Trophoblast cell (in vitro differentiated cells and primary cell): ENCODE results near the gene SMARCD3.

Source experiments
- DNase-seq, 2 donors: peaks; one replicate each; pipeline ENCODE4 v3.0.0-alpha.2; 2016
- H2AFZ ChIP-seq: 2 replicates; pipeline ENCODE4 v1.6.1; 2013; ENCODE audit warnings: low read length, moderate library complexity, mild to moderate bottlenecking; ENCODE audit not compliant: insufficient read depth, poor library complexity
- H2AK5ac ChIP-seq: 2 replicates; pipeline ENCODE4 v1.6.1; 2013; ENCODE audit warnings: mild to moderate bottlenecking, low read length
- H2BK120ac ChIP-seq: 2 replicates; pipeline ENCODE4 v1.6.1; 2013; ENCODE audit warnings: low read length, mild to moderate bottlenecking, moderate library complexity; ENCODE audit not compliant: insufficient read depth, poor library complexity
- H2BK12ac ChIP-seq: 2 replicates; pipeline ENCODE4 v1.6.1; 2013; ENCODE audit warnings: mild to moderate bottlenecking, low read length, moderate library complexity
- H2BK5ac ChIP-seq: 2 replicates; pipeline ENCODE4 v1.6.1; 2013; ENCODE audit warnings: low read length, low read depth, moderate library complexity, mild to moderate bottlenecking; ENCODE audit not compliant: poor library complexity
- H3K14ac ChIP-seq: 2 replicates; pipeline ENCODE4 v1.6.1; 2013; ENCODE audit warnings: mild to moderate bottlenecking, low read length
- H3K18ac ChIP-seq: 2 replicates; pipeline ENCODE4 v1.6.1; 2013; ENCODE audit warnings: mild to moderate bottlenecking, low read length
- H3K23ac ChIP-seq: 2 replicates; pipeline ENCODE4 v1.6.1; 2013; ENCODE audit warnings: low read length
- H3K27ac ChIP-seq: 2 replicates; pipeline ENCODE4 v1.5.1; 2013; ENCODE audit warnings: low read depth, mild to moderate bottlenecking, inconsistent platforms, low read length, moderate library complexity
- H3K27me3 ChIP-seq: 2 replicates; pipeline ENCODE4 v1.6.1; 2013; ENCODE audit warnings: inconsistent platforms, mild to moderate bottlenecking, low read length, moderate library complexity; ENCODE audit not compliant: insufficient read depth
- H3K36me3 ChIP-seq, 2 experiments: 1 replicate in 1 of 2; 2 replicates in 1 of 2; pipeline ENCODE4 v1.6.1; 2013; ENCODE audit warnings: low read length in 2 of 2, mild to moderate bottlenecking in 2 of 2, moderate library complexity in 1 of 2; ENCODE audit not compliant: insufficient read depth in 2 of 2, control insufficient read depth in 1 of 2
- H3K4ac ChIP-seq: 2 replicates; pipeline ENCODE4 v1.6.1; 2013; ENCODE audit warnings: low read depth, mild to moderate bottlenecking, low read length, moderate library complexity
- H3K4me1 ChIP-seq, 2 experiments: 1 replicate in 1 of 2; 2 replicates in 1 of 2; pipeline ENCODE4 v1.6.1; 2013; ENCODE audit warnings: low read length in 2 of 2, mild to moderate bottlenecking in 2 of 2, moderate library complexity in 1 of 2; ENCODE audit not compliant: insufficient read depth in 2 of 2, control insufficient read depth in 1 of 2
- H3K4me2 ChIP-seq: 2 replicates; pipeline ENCODE4 v1.6.1; 2013; ENCODE audit warnings: inconsistent platforms, mild to moderate bottlenecking, low read length, moderate library complexity
- H3K4me3 ChIP-seq: 2 replicates; pipeline ENCODE4 v1.5.1; 2013; ENCODE audit warnings: mild to moderate bottlenecking, low read depth, low read length, inconsistent platforms
- H3K79me1 ChIP-seq: one replicate; pipeline ENCODE4 v1.6.1; 2013; ENCODE audit warnings: low read length
- H3K79me2 ChIP-seq: 2 replicates; pipeline ENCODE4 v1.6.1; 2013; ENCODE audit warnings: low read length, mild to moderate bottlenecking; ENCODE audit not compliant: control insufficient read depth, insufficient read depth, poor library complexity
- H3K9ac ChIP-seq: 2 replicates; pipeline ENCODE4 v1.6.1; 2013; ENCODE audit warnings: mild to moderate bottlenecking, low read length
- H3K9me3 ChIP-seq: 2 replicates; pipeline ENCODE4 v1.6.1; 2013; ENCODE audit warnings: low read depth, mild to moderate bottlenecking, control low read depth, inconsistent platforms, low read length; ENCODE audit not compliant: insufficient read depth
- H4K12ac ChIP-seq: 2 replicates; pipeline ENCODE4 v1.6.1; 2013; ENCODE audit warnings: low read depth, mild to moderate bottlenecking, low read length, moderate library complexity
- H4K8ac ChIP-seq: 2 replicates; pipeline ENCODE4 v1.6.1; 2013; ENCODE audit warnings: low read depth, mild to moderate bottlenecking, low read length, moderate library complexity
- H4K91ac ChIP-seq: one replicate; pipeline ENCODE4 v1.6.1; 2013; ENCODE audit warnings: low read depth, mild to moderate bottlenecking, low read length, moderate library complexity
- WGBS: extraction: QIAGEN DNeasy Blood & Tissue Kit; methylation state at CpG from one replicate; pipeline ENCODE4 v1.1.7; 2013; ENCODE audit warnings: missing lambda C conversion rate; ENCODE audit not compliant: insufficient read length, insufficient coverage; ENCODE audit errors: extremely low coverage; 5-methylcytosine and 5-hydroxymethylcytosine counted together

Gene SMARCD3

GRCh38 chr7:151290355-151290760, 41.9 kb upstream of the SMARCD3 start:
- Histone ChIP-seq H3K23ac (no peak overlapping the region), H3K36me3 (no peaks in the 10 kb centered on the region), H2BK12ac (no peak overlapping the region), H3K4me1 (no peaks in the 10 kb centered on the region), H2AK5ac (no peak overlapping the region), H3K9me3 (no peaks in the 10 kb centered on the region), H4K91ac (no peak overlapping the region), H3K4me3 (no peak overlapping the region), H3K4ac (no peak overlapping the region), H3K4me2 (no peak overlapping the region), H3K79me2 (no peaks in the 10 kb centered on the region), H4K12ac (no peak overlapping the region), H3K9ac (no peak overlapping the region), H3K79me1 (no peaks in the 10 kb centered on the region), H2BK5ac (no peak overlapping the region), H2BK120ac (no peak overlapping the region), H3K18ac (no peak overlapping the region), H2AFZ (no peak overlapping the region), H3K27me3 (no peaks in the 10 kb centered on the region), H3K27ac (no peak overlapping the region), H3K14ac (no peak overlapping the region), H4K8ac (no peak overlapping the region)
- no peak for DNase-seq
- WGBS: no CpG with 5 or more reads among the region's 4 CpGs

DNA sequence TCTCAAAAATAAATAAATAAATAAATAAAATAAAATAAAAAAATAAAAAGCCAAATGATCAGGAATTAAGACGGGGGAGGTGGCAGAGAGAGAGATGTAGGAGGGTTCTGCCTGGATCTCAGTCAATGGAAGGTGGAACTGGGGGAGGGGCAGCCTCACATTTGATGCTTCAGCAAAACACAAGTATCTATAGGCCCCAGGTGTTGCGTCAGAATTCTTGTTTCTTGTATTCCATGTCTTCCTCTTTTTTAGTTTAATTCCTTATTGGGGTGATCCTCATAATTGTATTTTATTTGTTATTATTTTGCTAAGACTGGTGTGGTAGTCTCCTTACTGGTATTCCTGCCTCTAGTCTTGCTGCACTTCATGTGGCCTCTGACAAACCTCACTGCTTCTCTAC, 41.4 kb upstream of the SMARCD3 start:
- Histone ChIP-seq H2BK5ac (no peak overlapping the region), H3K9me3 (no peaks in the 10 kb centered on the region), H3K79me1 (no peaks in the 10 kb centered on the region), H3K4me1 (no peaks in the 10 kb centered on the region), H3K18ac (no peak overlapping the region), H3K14ac (no peak overlapping the region), H3K9ac (no peak overlapping the region), H3K4me3 (no peak overlapping the region), H3K79me2 (no peaks in the 10 kb centered on the region), H3K4me2 (no peak overlapping the region), H3K27ac (no peak overlapping the region), H4K8ac (no peak overlapping the region), H4K12ac (no peak overlapping the region), H3K36me3 (no peaks in the 10 kb centered on the region), H3K23ac (no peak overlapping the region), H2AFZ (no peak overlapping the region), H2AK5ac (no peak overlapping the region), H3K27me3 (no peaks in the 10 kb centered on the region), H3K4ac (no peak overlapping the region), H4K91ac (no peak overlapping the region), H2BK12ac (no peak overlapping the region), H2BK120ac (no peak overlapping the region)
- no CpG with 5 or more reads among the region's 2 CpGs for WGBS
- no peak for DNase-seq

DNA sequence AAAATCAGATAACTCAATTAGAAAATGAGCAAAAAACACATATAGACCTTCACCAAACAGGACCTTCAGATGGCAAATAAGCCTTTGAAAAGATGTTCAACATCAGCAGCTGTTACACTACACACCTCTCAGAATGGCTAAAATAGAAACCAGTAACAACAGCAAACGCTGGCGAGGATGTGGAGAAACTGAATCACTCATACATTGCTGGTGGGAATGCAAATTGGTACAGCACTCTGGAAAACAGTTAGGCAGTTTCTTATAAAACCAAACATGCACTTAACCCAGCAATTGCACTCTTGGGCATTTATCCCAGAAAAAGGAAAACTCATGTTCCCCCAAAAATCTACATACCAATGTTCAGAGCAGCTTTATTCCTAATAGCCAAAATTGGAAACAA, 37.7 kb upstream of the SMARCD3 start:
- H4K8ac ChIP-seq: no peak overlapping the region
- H3K23ac ChIP-seq: no peak overlapping the region
- H3K36me3 ChIP-seq: no peaks in the 10 kb centered on the region
- H3K14ac ChIP-seq: no peak overlapping the region
- no peaks in the 10 kb centered on the region for H3K9me3 ChIP-seq
- H3K27ac ChIP-seq: no peak overlapping the region
- no peaks in the 10 kb centered on the region for H3K79me2 ChIP-seq
- H3K4me2 ChIP-seq: no peak overlapping the region
- H3K79me1 ChIP-seq: no peaks in the 10 kb centered on the region
- H2BK120ac ChIP-seq: no peak overlapping the region
- no peak overlapping the region for H2AK5ac ChIP-seq
- no peak overlapping the region for H3K9ac ChIP-seq
- no peak overlapping the region for H4K91ac ChIP-seq
- H3K27me3 ChIP-seq: no peaks in the 10 kb centered on the region
- H2BK12ac ChIP-seq: no peak overlapping the region
- H3K18ac ChIP-seq: no peak overlapping the region
- WGBS: no CpG with 5 or more reads among the region's 2 CpGs
- H4K12ac ChIP-seq: no peak overlapping the region
- no peak overlapping the region for H2AFZ ChIP-seq
- no peak overlapping the region for H2BK5ac ChIP-seq
- H3K4ac ChIP-seq: no peak overlapping the region
- no peak for DNase-seq
- no peak overlapping the region for H3K4me3 ChIP-seq
- H3K4me1 ChIP-seq: no peaks in the 10 kb centered on the region

DNA sequence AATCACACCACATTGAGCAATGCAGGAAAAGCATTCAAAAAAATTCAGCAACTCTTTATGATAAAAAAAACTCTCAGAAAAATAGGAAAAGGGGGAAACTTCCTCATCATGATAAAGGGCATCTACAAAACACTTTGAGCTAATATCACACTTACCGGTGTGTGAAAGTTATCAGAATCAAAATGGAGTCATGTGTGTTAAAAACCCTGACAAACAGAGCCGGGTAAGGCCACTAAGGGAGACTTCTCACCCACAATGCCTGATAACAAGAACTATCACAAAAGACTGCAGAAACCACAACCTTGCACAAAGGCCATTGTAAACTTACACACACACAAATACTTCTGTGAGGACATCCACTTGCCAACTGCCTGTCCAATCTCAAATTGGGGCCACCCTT, 34.8 kb upstream of the SMARCD3 start:
- Histone ChIP-seq H4K91ac (no peak overlapping the region), H3K36me3 (no peaks in the 10 kb centered on the region), H3K9ac (no peak overlapping the region), H3K4me2 (no peak overlapping the region), H2AFZ (no peak overlapping the region), H3K79me1 (no peaks in the 10 kb centered on the region), H3K27ac (no peak overlapping the region), H3K4me1 (no peaks in the 10 kb centered on the region), H3K18ac (no peak overlapping the region), H3K4me3 (no peak overlapping the region), H3K23ac (no peak overlapping the region), H2BK5ac (no peak overlapping the region), H4K8ac (no peak overlapping the region), H2BK12ac (no peak overlapping the region), H2AK5ac (no peak overlapping the region), H2BK120ac (no peak overlapping the region), H3K27me3 (no peaks in the 10 kb centered on the region), H3K4ac (no peak overlapping the region), H3K79me2 (no peaks in the 10 kb centered on the region), H3K14ac (no peak overlapping the region), H4K12ac (no peak overlapping the region), H3K9me3 (no peaks in the 10 kb centered on the region)
- no CpG with 5 or more reads among the region's 2 CpGs for WGBS
- DNase-seq: no peak
